Gastroesophageal sphincter (tissue), 3 donors: ENCODE results near the gene RBM33.

Source experiments
- EP300 ChIP-seq: sonication (generic); formaldehyde crosslinking; IDR thresholded peaks from one replicate; pipeline ENCODE4 v1.6.1; 2017; ENCODE audit warnings: antibody characterized with exemption, mild to moderate bottlenecking
- POLR2A ChIP-seq, 2 donors: fragments of 450-650 bp; IDR thresholded peaks; one replicate each; pipeline ENCODE4 v1.6.1; 2017; ENCODE audit warnings: antibody characterized with exemption in 2 of 2, mild to moderate bottlenecking in 2 of 2, moderate library complexity in 1 of 2
- POLR2AphosphoS5 ChIP-seq: sonication (generic); formaldehyde crosslinking; IDR thresholded peaks from one replicate; pipeline ENCODE4 v1.6.1; 2017; ENCODE audit warnings: antibody characterized with exemption
- TF ChIP-seq, protein P1 (sequence below), 4 experiments: fragments of 200-600 bp in 2 of 4; fragments of 450-650 bp in 2 of 4; sonication (generic) in 1 of 4; IDR thresholded peaks; one replicate each; pipeline ENCODE4 v1.5.1; 2017 to 2019; ENCODE audit warnings: antibody characterized with exemption in 4 of 4, mild to moderate bottlenecking in 2 of 4, moderate library complexity in 2 of 4

DNA sequence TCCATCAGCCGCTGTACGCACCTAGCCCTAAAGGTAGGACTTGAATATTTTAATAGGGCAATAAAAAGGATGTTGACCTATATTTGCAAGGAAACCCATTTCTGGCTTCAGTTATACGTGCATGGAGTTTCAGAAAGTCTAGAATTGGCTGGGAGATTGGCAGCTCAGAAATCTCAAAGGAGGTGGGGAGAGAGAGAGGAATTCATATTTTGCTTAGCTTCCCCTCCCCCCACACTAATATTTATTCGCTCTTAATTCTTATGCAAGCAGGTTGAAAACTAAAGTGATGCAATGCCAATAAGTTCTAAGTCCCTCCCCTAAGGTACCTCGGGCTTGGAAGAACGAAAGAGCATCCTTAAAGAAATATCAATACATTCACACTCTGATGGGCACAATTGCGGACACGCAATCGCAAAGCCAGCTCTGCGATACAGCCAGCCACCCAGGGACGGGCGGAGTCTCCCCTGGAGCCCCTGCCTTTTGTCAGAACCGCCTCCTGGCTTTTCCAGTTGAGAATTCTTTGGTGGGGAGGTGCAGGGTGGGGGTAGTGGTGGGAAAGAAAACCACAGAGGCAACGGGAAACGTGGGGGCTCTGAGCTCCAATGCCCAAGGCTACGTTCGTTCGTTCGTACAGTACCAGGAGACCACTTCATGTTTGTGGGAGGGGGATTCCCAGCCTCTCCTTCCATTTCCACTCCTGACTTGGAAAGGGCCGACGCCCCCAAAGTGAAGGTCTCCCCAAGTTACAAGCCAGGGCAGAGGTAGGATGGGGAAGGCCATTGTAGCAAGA, 166.5 kb downstream of the RBM33 start:
- TF ChIP-seq POLR2A (IDR thresholded peaks at IDR 0.05) (no peak), POLR2AphosphoS5 (no peak), EP300 (no peak)
- TF ChIP-seq, protein P1, sequence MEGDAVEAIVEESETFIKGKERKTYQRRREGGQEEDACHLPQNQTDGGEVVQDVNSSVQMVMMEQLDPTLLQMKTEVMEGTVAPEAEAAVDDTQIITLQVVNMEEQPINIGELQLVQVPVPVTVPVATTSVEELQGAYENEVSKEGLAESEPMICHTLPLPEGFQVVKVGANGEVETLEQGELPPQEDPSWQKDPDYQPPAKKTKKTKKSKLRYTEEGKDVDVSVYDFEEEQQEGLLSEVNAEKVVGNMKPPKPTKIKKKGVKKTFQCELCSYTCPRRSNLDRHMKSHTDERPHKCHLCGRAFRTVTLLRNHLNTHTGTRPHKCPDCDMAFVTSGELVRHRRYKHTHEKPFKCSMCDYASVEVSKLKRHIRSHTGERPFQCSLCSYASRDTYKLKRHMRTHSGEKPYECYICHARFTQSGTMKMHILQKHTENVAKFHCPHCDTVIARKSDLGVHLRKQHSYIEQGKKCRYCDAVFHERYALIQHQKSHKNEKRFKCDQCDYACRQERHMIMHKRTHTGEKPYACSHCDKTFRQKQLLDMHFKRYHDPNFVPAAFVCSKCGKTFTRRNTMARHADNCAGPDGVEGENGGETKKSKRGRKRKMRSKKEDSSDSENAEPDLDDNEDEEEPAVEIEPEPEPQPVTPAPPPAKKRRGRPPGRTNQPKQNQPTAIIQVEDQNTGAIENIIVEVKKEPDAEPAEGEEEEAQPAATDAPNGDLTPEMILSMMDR (IDR thresholded peaks at IDR 0.05): no peak
